OCI-LY3 (cell line): ENCODE results near the gene SEL1L2.

Experiments
- H2AFZ ChIP-seq: fragments of 200-600, 300-600 bp; shearing (Covaris generic); 2 replicates; pipeline ENCODE4 v1.6.0; 2014; ENCODE audit warnings: antibody characterized with exemption, low read depth, low read length
- H3K27ac ChIP-seq: fragments of 200-600, 300-600 bp; sonication (generic); 2 replicates; pipeline ENCODE4 v1.5.1; 2014; ENCODE audit warnings: mild to moderate bottlenecking, low read length, moderate library complexity, mixed read lengths
- H3K27me3 ChIP-seq: fragments of 200-600, 300-600 bp; sonication (generic); 2 replicates; pipeline ENCODE4 v1.6.1; 2014; ENCODE audit warnings: low read depth, low read length, mixed read lengths
- H3K36me3 ChIP-seq: fragments of 200-600, 300-600 bp; sonication (generic); replicated peaks from 2 replicates; pipeline ENCODE3; 2014; ENCODE audit warnings: low read depth, low read length, mixed read lengths
- H3K4me1 ChIP-seq: fragments of 300-600, 200-600 bp; sonication (generic); 2 replicates; pipeline ENCODE4 v1.6.1; 2014; ENCODE audit warnings: low read length, mixed read lengths
- H3K4me2 ChIP-seq: fragments of 200-600, 300-600 bp; sonication (generic); 2 replicates; pipeline ENCODE4 v1.6.1; 2014; ENCODE audit warnings: low read length, mixed read lengths
- H3K4me3 ChIP-seq: fragments of 300-600, 200-600 bp; sonication (generic); 2 replicates; pipeline ENCODE4 v1.5.1; 2014; ENCODE audit warnings: antibody characterized with exemption, mild to moderate bottlenecking, low read length, moderate library complexity
- H3K79me2 ChIP-seq: fragments of 300-600, 200-600 bp; shearing (Covaris generic); 2 replicates; pipeline ENCODE4 v1.6.1; 2014; ENCODE audit warnings: mild to moderate bottlenecking, low read length, mixed read lengths
- H3K9ac ChIP-seq: fragments of 300-600, 200-600 bp; shearing (Covaris generic); 2 replicates; pipeline ENCODE4 v1.6.0; 2014; ENCODE audit warnings: mild to moderate bottlenecking, low read length, moderate library complexity
- H3K9me3 ChIP-seq: fragments of 200-600, 300-600 bp; shearing (Covaris generic); 2 replicates; pipeline ENCODE4 v1.6.1; 2014; ENCODE audit warnings: low read length, mixed read lengths; ENCODE audit not compliant: insufficient read depth
- H4K20me1 ChIP-seq: fragments of 200-600, 300-600 bp; sonication (generic); 2 replicates; pipeline ENCODE4 v1.6.1; 2016; ENCODE audit warnings: low read length, mixed read lengths; ENCODE audit not compliant: insufficient read depth
- CTCF ChIP-seq: fragments of 200-600, 300-600 bp; sonication (generic); IDR thresholded peaks from 2 replicates; pipeline ENCODE4 v1.5.1; 2014; ENCODE audit warnings: antibody characterized with exemption, low read length, low read depth
- EZH2phosphoT487 ChIP-seq: fragments of 200-600 bp; shearing (Covaris generic); IDR thresholded peaks from 2 replicates; pipeline ENCODE4 v1.6.1; 2018; ENCODE audit warnings: antibody characterized with exemption, mixed run types, low read depth

The SEL1L2 gene

GRCh38 chr20:14012671-14013070, 22.3 kb upstream of the SEL1L2 start:
- Histone ChIP-seq H3K4me2 (no peak overlapping the region), H3K27ac (no peak overlapping the region), H2AFZ (no peak overlapping the region), H3K4me1 (no peaks in the 10 kb centered on the region), H3K36me3 (no peaks in the 10 kb centered on the region), H3K4me3 (no peak overlapping the region), H3K79me2 (no peaks in the 10 kb centered on the region), H3K9me3 (peaks cover 3% of the 10 kb centered on the region; the same call in 1 of the 2 replicates), H4K20me1 (no peaks in the 10 kb centered on the region), H3K27me3 (peaks cover 10% of the 10 kb centered on the region; the same call in 1 of the 2 replicates), H3K9ac (no peak overlapping the region)
- TF ChIP-seq CTCF (no peak), EZH2phosphoT487 (no peak)

- no peaks in the 10 kb centered on the region for H3K4me1 ChIP-seq
- no peak overlapping the region for H3K4me3 ChIP-seq
Measured at GRCh38 chr20:14009208-14009607, 18.8 kb upstream of the SEL1L2 start.

GRCh38 chr20:14005996-14006395, 15.6 kb upstream of the SEL1L2 start:
- Histone ChIP-seq H3K4me3 (no peak overlapping the region), H3K36me3 (no peaks in the 10 kb centered on the region), H3K4me2 (no peak overlapping the region), H3K27ac (no peak overlapping the region), H4K20me1 (no peaks in the 10 kb centered on the region), H3K79me2 (no peaks in the 10 kb centered on the region), H2AFZ (no peak overlapping the region), H3K4me1 (no peaks in the 10 kb centered on the region), H3K9ac (no peak overlapping the region), H3K27me3 (no peaks in the 10 kb centered on the region; the same call in 1 of the 2 replicates), H3K9me3 (no peaks in the 10 kb centered on the region)
- no peak for TF ChIP-seq EZH2phosphoT487
- no peak for TF ChIP-seq CTCF

More at GRCh38 chr20:14009208-14009607, 18.8 kb upstream of the SEL1L2 start:
- no peak for TF ChIP-seq EZH2phosphoT487
- TF ChIP-seq CTCF = no peak
- H2AFZ ChIP-seq = no peak overlapping the region
- H3K9ac ChIP-seq = no peak overlapping the region
- H3K4me2 ChIP-seq = no peak overlapping the region
- no peak overlapping the region for H3K27ac ChIP-seq
- no peaks in the 10 kb centered on the region for H4K20me1 ChIP-seq
- no peaks in the 10 kb centered on the region; the same call in 1 of the 2 replicates for H3K27me3 ChIP-seq
- no peaks in the 10 kb centered on the region for H3K79me2 ChIP-seq
- H3K9me3 ChIP-seq = no peaks in the 10 kb centered on the region
- no peaks in the 10 kb centered on the region for H3K36me3 ChIP-seq

- Histone ChIP-seq H3K27ac (no peak overlapping the region), H3K9me3 (no peaks in the 10 kb centered on the region), H3K4me3 (no peak overlapping the region), H3K36me3 (no peaks in the 10 kb centered on the region), H3K27me3 (no peaks in the 10 kb centered on the region; the same call in 1 of the 2 replicates), H3K4me2 (no peak overlapping the region), H4K20me1 (no peaks in the 10 kb centered on the region), H3K79me2 (no peaks in the 10 kb centered on the region), H2AFZ (no peak overlapping the region), H3K9ac (no peak overlapping the region), H3K4me1 (no peaks in the 10 kb centered on the region)
- no peak for TF ChIP-seq EZH2phosphoT487
- TF ChIP-seq CTCF = no peak
Measured at GRCh38 chr20:14000917-14001316, 10.5 kb upstream of the SEL1L2 start.
